Endothelial cell of umbilical vein (primary cell): ENCODE data around the gene ELP6. TPM values are rescaled to one million over a fixed set of nuclear protein-coding genes. Genes with fewer than 3 reads are reported as not detected.

ENCODE experiments used
- BruUV-seq: library from RNA; stranded (reverse); fragments of 400-500 nt; replicated peaks from 2 replicates; lab custom pipeline; 2021; lab: Mats Ljungman, UMichigan
- CTCF ChIA-PET: fragments of 300-600, 350-600 bp; sonication (Branson Sonifier 250); formaldehyde crosslinking; loops from one replicate; lab custom pipeline; 2021; ENCODE audit warnings: antibody characterized with exemption, inconsistent platforms; lab: Charles Lee
- POLR2A ChIA-PET: fragments of 300-600, 350-600 bp; sonication (Branson Sonifier 250); formaldehyde crosslinking; loops from one replicate; lab custom pipeline; 2021; ENCODE audit warnings: antibody characterized with exemption, inconsistent platforms; lab: Charles Lee
- DNase-seq: peaks from one replicate; pipeline ENCODE4 v3.0.0-alpha.2; 2011; ENCODE audit warnings: low read depth, low spot score
- FAIRE-seq: peaks from 2 replicates; lab custom pipeline; 2011; peaks lifted over from hg19 to GRCh38; lab: Jason Lieb, UNC
- H2AFZ ChIP-seq: 2 replicates; pipeline ENCODE4 v1.6.0; 2012; ENCODE audit warnings: low read depth, low read length, control low read depth, inconsistent platforms
- H3K27ac ChIP-seq: 2 replicates; pipeline ENCODE4 v1.5.1; 2011; ENCODE audit warnings: low read depth, mild to moderate bottlenecking, control low read depth, low read length, moderate library complexity; ENCODE audit not compliant: insufficient read depth
- H3K27me3 ChIP-seq, 2 experiments: 2 replicates each; pipeline versions ENCODE4 v1.6.0 to v1.6.1; 2011; ENCODE audit warnings: low read length in 2 of 2, mixed read lengths in 1 of 2; ENCODE audit not compliant: control insufficient read depth in 2 of 2, insufficient read depth in 2 of 2
- H3K36me3 ChIP-seq, 2 experiments: 2 replicates in 1 of 2; 3 replicates in 1 of 2; pipeline ENCODE4 v1.5.1; 2011; ENCODE audit warnings: low read length in 2 of 2, mild to moderate bottlenecking in 1 of 2, moderate library complexity in 1 of 2; ENCODE audit not compliant: control insufficient read depth in 2 of 2, insufficient read depth in 2 of 2; ENCODE audit errors: extremely low read depth in 1 of 2
- H3K4me1 ChIP-seq: 3 replicates; pipeline ENCODE4 v1.5.1; 2011; ENCODE audit warnings: mild to moderate bottlenecking, low read length; ENCODE audit not compliant: control insufficient read depth, insufficient read depth; ENCODE audit errors: extremely low read depth
- H3K4me2 ChIP-seq: 2 replicates; pipeline ENCODE4 v1.6.1; 2011; ENCODE audit warnings: low read length, control low read depth, mixed read lengths; ENCODE audit not compliant: insufficient read depth
- H3K4me3 ChIP-seq, 3 experiments: fragments of 200-600 bp in 1 of 3; sonication (generic), shearing (Covaris generic) in 1 of 3; replicated peaks in 1 of 3; 2 replicates each; pipeline ENCODE4 v1.5.1; 2011 to 2016; ENCODE audit warnings: control low read depth in 3 of 3, low read length in 3 of 3, mild to moderate bottlenecking in 2 of 3, inconsistent platforms in 1 of 3, low read depth in 1 of 3, moderate library complexity in 1 of 3; ENCODE audit not compliant: insufficient read depth in 1 of 3
- H3K79me2 ChIP-seq: 2 replicates; pipeline ENCODE4 v1.6.0; 2012; ENCODE audit warnings: low read length, inconsistent platforms; ENCODE audit not compliant: control insufficient read depth, insufficient read depth
- H3K9ac ChIP-seq: replicated peaks from 2 replicates; pipeline ENCODE3; 2011; ENCODE audit warnings: low read length, control low read depth; ENCODE audit not compliant: insufficient read depth; ENCODE audit errors: extremely low read depth
- H3K9me1 ChIP-seq: replicated peaks from 3 replicates; pipeline ENCODE4 v1.6.0; 2011; ENCODE audit warnings: mild to moderate bottlenecking, low read length; ENCODE audit not compliant: control insufficient read depth, insufficient read depth; ENCODE audit errors: extremely low read depth
- H3K9me3 ChIP-seq: replicated peaks from 2 replicates; pipeline ENCODE4 v1.5.1; 2012; ENCODE audit warnings: low read length, inconsistent platforms; ENCODE audit not compliant: control insufficient read depth, insufficient read depth
- H4K20me1 ChIP-seq: replicated peaks from 2 replicates; pipeline ENCODE3; 2011; ENCODE audit warnings: mild to moderate bottlenecking, low read length; ENCODE audit not compliant: control insufficient read depth, insufficient read depth; ENCODE audit errors: extremely low read depth
- CTCF ChIP-seq, 2 donors: IDR thresholded peaks; 1 replicate in 1 of 2; 2 replicates in 1 of 2; pipeline ENCODE4 v1.5.1; 2011; ENCODE audit warnings: low read length in 2 of 2, mild to moderate bottlenecking in 2 of 2, moderate library complexity in 2 of 2, control low read depth in 1 of 2, inconsistent platforms in 1 of 2, low read depth in 1 of 2; ENCODE audit not compliant: insufficient read depth in 1 of 2; ENCODE audit errors: extremely low read depth in 1 of 2
- EZH2 ChIP-seq: IDR thresholded peaks from 2 replicates; pipeline ENCODE4 v1.6.1; 2012; ENCODE audit warnings: borderline replicate concordance, low read depth, mild to moderate bottlenecking, moderate library complexity, low read length, inconsistent platforms; ENCODE audit not compliant: severe bottlenecking
- FOS ChIP-seq: IDR thresholded peaks from 2 replicates; pipeline ENCODE4 v1.6.1; 2011; ENCODE audit warnings: mild to moderate bottlenecking, low read length, moderate library complexity, borderline replicate concordance; ENCODE audit not compliant: insufficient read depth
- GATA2 ChIP-seq: IDR thresholded peaks from 2 replicates; pipeline ENCODE4 v1.7.0; 2011; ENCODE audit warnings: low read depth, mild to moderate bottlenecking, moderate library complexity, mixed read lengths, low read length; ENCODE audit not compliant: insufficient read length, insufficient read depth
- JUN ChIP-seq: IDR thresholded peaks from 2 replicates; pipeline ENCODE4 v1.6.1; 2011; ENCODE audit warnings: borderline replicate concordance, low read depth; ENCODE audit not compliant: insufficient read length, insufficient read depth
- MAX ChIP-seq: IDR thresholded peaks from 2 replicates; pipeline ENCODE4 v1.6.1; 2011; ENCODE audit not compliant: insufficient read depth, insufficient read length
- MYC ChIP-seq: IDR thresholded peaks from one replicate; pipeline ENCODE4 v1.6.1; 2011; ENCODE audit warnings: mild to moderate bottlenecking, low read depth, low read length
- POLR2A ChIP-seq: IDR thresholded peaks from 2 replicates; pipeline ENCODE4 v1.6.1; 2012; ENCODE audit warnings: low read depth, mild to moderate bottlenecking, control low read depth, low read length
- POLR2AphosphoS5 ChIP-seq: IDR thresholded peaks from 2 replicates; pipeline ENCODE4 v1.6.1; 2012; ENCODE audit warnings: low read depth, mild to moderate bottlenecking, control low read depth, low read length, moderate library complexity; ENCODE audit not compliant: insufficient read depth
- dilution Hi-C: fragments of 300-500 bp; cut with MboI; formaldehyde crosslinking; loops from one replicate; pipeline ENCODE4 v1.15.0; 2019; ENCODE audit warnings: low sequenced_read_pairs; ENCODE audit not compliant: extremely low pct_ligation_motif_present
- intact Hi-C: fragments of 100-400 bp; cut with micrococcal nuclease; formaldehyde crosslinking; loops from one replicate; pipeline ENCODE4 v1.10.0; 2022
- polyA plus RNA-seq, 4 experiments: library from polyadenylated mRNA; depleted of rRNA in 3 of 4; stranded (reverse) in 3 of 4; unstranded in 1 of 4; fragments of >200 nt; gene quantifications; 2 replicates each; pipeline versions ENCODE4 v1.2.1 to v1.2.3, GENCODE V29; 2011 to 2012; ENCODE audit warnings: missing spikeins in 1 of 4
- total RNA-seq: library from RNA; stranded (reverse); gene quantifications from 2 replicates; pipeline ENCODE4 v1.2.3, GENCODE V29; 2021

ELP6 gene
- total and polyA plus RNA-seq, 2 donors (not counting 3 experiments of a cell fraction or from before 2014, with no cell fraction given): 48.1 to 91.0 TPM

DNA sequence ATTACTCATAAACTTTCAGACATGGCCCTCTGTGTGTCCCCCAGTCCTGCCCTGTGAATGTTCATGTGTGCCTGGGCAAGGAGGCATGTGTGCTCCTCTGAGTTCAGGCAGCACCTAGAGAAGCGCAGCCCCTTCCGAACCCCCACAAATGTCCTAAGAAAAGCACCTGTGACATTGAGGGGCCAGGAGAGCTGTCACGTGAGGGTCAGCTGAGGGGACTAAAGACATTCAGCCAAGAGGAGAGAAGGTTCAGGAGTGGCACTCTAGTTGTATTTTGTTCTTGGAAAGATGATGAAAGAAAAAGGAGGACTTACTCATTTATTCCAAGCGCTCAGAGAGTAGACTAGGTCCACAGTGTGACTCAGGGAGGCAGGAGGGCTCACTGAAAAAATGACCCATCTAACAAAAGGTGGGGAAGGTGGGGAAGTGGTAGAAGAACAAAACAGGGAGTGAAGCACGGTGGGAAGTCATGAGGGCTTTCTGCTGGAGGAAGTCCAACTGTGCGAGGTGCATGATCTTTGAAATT, 28.1 kb upstream of the ELP6 start:
- Histone ChIP-seq H4K20me1 (no peaks in the 10 kb centered on the region), H3K36me3 (no peaks in the 10 kb centered on the region), H3K27me3 (peaks cover 2 to 5% of the 10 kb centered on the region in 2 experiments), H3K9ac (no peak overlapping the region), H3K4me3 (no peak overlapping the region), H3K4me1 (no peaks in the 10 kb centered on the region), H3K79me2 (no peaks in the 10 kb centered on the region), H3K27ac (no peak overlapping the region), H2AFZ (no peak overlapping the region), H3K9me1 (no peaks in the 10 kb centered on the region), H3K9me3 (no peaks in the 10 kb centered on the region), H3K4me2 (no peak overlapping the region)
- no peak for FAIRE-seq
- ChIA-PET POLR2A (no interaction called here), CTCF (interaction anchor here (1.2 to 2.7 kb wide), 2 partner anchors 19 to 283 kb away, joined by 3 to 10 read pairs; no protein-coding TSS in a partner anchor)
- dilution Hi-C loops: no loop called here
- TF ChIP-seq MYC (no peak), JUN (no peak), POLR2A (no peak), MAX (no peak), GATA2 (no peak), EZH2 (no peak), POLR2AphosphoS5 (no peak), CTCF (IDR thresholded peaks at IDR 0.05; ENCODE audit: extremely low read depth in 1 of 2, insufficient read depth in 1 of 2, low read depth in 1 of 2, low read length in 2 of 2) (no peak), FOS (no peak)
- no peak for DNase-seq
- intact Hi-C loops: no loop called here
- no TSS peak for BruUV-seq
